Measurements from ENCODE around the gene KLF16. TPM values are rescaled to one million over a fixed set of nuclear protein-coding genes. Genes with fewer than 3 reads are reported as not detected.

The KLF16 gene
- total and polyA plus RNA-seq, 9 of the 15 experiments (the other 6 are each of a cell fraction or from before 2014, with no cell fraction given), result 0.04 to 60.4 (median 6.8) TPM

DNA sequence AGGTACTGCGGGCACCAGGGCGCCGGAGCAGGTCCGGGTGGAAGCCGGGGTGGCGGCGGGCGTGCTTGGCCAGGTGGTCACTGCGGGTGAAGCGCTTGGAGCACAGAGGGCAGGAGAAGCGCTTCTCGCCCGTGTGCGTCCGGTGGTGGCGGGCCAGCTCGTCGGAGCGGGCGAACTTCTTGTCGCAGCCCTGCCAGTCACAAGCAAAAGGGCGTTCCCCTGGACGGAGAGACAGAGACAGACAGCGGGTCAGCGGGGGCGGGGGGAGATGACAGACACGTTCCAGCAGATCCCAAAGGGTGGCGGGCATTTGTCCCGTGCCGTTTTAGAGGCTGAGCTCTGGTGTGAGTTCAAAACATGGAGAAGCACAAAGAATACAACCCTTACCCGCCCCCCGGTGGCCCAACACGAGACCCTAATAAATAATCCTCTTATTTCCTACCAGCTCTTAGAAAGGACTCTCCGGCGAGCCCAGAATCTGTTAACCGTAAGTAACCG, 8.8 kb downstream of the KLF16 start (continued):
- TF ChIP-seq XRCC5 (IDR thresholded peaks at IDR 0.05; ENCODE audit: low read depth, low read length) (no peak), GABPB2 (CRISPR knock-in tag; conservative IDR thresholded peaks at IDR 0.05) (no peak), ZNF507 (tag; conservative IDR thresholded peaks at IDR 0.05) (no peak), TRIM24 (IDR thresholded peaks at IDR 0.05) (no peak), ATF7 (IDR thresholded peaks at IDR 0.05) (no peak), HEY1 (CRISPR knock-in tag; IDR thresholded peaks at IDR 0.05; ENCODE audit: borderline replicate concordance) (no peak), RBBP5 (IDR thresholded peaks at IDR 0.05; ENCODE audit: borderline replicate concordance, insufficient read depth, low read length, poor library complexity, severe bottlenecking) (peak; percentile 75), HDAC8 (tag; IDR thresholded peaks at IDR 0.05) (no peak), GTF2E2 (tag; IDR thresholded peaks at IDR 0.05) (no peak), YY1 (IDR thresholded peaks at IDR 0.05; ENCODE audit: borderline replicate concordance in 1 of 3, control insufficient read depth in 1 of 3, extremely low read depth in 1 of 3, insufficient read depth in 3 of 3, insufficient read length in 1 of 3, insufficient replicate concordance in 2 of 3, low read depth in 1 of 3, low read length in 2 of 3) (peak in 2 of 3 experiments; percentile 13 to 48), YBX1 (IDR thresholded peaks at IDR 0.05) (no peak), ZFP36 (IDR thresholded peaks at IDR 0.05; ENCODE audit: low read depth, low read length, partially characterized antibody) (no peak), TCF7L2 (IDR thresholded peaks at IDR 0.05; ENCODE audit: low read depth, low read length) (no peak), TCFL5 (CRISPR knock-in tag; conservative IDR thresholded peaks at IDR 0.05) (no peak), FOXJ2 (tag; IDR thresholded peaks at IDR 0.05) (no peak), HNRNPUL1 (IDR thresholded peaks at IDR 0.05; ENCODE audit: low read length) (no peak), ZSCAN29 (IDR thresholded peaks at IDR 0.05) (no peak), NFIX (CRISPR knock-in tag; IDR thresholded peaks at IDR 0.05; ENCODE audit: low read depth) (no peak), MEIS2 (IDR thresholded peaks at IDR 0.05; ENCODE audit: partially characterized antibody) (peak; percentile 96), ZNF263 (CRISPR knock-in tag; IDR thresholded peaks at IDR 0.05; ENCODE audit: borderline replicate concordance) (no peak), NFYB (IDR thresholded peaks at IDR 0.05; ENCODE audit: extremely low read depth, insufficient read length) (no peak), ZNF76 (CRISPR knock-in tag; IDR thresholded peaks at IDR 0.05; ENCODE audit: borderline replicate concordance) (no peak)
- TF ChIP-seq, protein P1, sequence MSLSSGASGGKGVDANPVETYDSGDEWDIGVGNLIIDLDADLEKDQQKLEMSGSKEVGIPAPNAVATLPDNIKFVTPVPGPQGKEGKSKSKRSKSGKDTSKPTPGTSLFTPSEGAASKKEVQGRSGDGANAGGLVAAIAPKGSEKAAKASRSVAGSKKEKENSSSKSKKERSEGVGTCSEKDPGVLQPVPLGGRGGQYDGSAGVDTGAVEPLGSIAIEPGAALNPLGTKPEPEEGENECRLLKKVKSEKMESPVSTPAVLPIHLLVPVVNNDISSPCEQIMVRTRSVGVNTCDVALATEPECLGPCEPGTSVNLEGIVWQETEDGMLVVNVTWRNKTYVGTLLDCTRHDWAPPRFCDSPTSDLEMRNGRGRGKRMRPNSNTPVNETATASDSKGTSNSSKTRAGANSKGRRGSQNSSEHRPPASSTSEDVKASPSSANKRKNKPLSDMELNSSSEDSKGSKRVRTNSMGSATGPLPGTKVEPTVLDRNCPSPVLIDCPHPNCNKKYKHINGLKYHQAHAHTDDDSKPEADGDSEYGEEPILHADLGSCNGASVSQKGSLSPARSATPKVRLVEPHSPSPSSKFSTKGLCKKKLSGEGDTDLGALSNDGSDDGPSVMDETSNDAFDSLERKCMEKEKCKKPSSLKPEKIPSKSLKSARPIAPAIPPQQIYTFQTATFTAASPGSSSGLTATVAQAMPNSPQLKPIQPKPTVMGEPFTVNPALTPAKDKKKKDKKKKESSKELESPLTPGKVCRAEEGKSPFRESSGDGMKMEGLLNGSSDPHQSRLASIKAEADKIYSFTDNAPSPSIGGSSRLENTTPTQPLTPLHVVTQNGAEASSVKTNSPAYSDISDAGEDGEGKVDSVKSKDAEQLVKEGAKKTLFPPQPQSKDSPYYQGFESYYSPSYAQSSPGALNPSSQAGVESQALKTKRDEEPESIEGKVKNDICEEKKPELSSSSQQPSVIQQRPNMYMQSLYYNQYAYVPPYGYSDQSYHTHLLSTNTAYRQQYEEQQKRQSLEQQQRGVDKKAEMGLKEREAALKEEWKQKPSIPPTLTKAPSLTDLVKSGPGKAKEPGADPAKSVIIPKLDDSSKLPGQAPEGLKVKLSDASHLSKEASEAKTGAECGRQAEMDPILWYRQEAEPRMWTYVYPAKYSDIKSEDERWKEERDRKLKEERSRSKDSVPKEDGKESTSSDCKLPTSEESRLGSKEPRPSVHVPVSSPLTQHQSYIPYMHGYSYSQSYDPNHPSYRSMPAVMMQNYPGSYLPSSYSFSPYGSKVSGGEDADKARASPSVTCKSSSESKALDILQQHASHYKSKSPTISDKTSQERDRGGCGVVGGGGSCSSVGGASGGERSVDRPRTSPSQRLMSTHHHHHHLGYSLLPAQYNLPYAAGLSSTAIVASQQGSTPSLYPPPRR (CRISPR knock-in tag; IDR thresholded peaks at IDR 0.05; ENCODE audit: borderline replicate concordance), result no peak
- TF ChIP-seq, protein P2, sequence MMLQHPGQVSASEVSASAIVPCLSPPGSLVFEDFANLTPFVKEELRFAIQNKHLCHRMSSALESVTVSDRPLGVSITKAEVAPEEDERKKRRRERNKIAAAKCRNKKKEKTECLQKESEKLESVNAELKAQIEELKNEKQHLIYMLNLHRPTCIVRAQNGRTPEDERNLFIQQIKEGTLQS (IDR thresholded peaks at IDR 0.05), result no peak
- TF ChIP-seq, protein P2 (CRISPR knock-in tag; conservative IDR thresholded peaks at IDR 0.05), result peak; percentile 55; the same call in 1 of the 2 replicates
